ENCODE measurements around the gene CCDC178.

CCDC178 gene, protein sequence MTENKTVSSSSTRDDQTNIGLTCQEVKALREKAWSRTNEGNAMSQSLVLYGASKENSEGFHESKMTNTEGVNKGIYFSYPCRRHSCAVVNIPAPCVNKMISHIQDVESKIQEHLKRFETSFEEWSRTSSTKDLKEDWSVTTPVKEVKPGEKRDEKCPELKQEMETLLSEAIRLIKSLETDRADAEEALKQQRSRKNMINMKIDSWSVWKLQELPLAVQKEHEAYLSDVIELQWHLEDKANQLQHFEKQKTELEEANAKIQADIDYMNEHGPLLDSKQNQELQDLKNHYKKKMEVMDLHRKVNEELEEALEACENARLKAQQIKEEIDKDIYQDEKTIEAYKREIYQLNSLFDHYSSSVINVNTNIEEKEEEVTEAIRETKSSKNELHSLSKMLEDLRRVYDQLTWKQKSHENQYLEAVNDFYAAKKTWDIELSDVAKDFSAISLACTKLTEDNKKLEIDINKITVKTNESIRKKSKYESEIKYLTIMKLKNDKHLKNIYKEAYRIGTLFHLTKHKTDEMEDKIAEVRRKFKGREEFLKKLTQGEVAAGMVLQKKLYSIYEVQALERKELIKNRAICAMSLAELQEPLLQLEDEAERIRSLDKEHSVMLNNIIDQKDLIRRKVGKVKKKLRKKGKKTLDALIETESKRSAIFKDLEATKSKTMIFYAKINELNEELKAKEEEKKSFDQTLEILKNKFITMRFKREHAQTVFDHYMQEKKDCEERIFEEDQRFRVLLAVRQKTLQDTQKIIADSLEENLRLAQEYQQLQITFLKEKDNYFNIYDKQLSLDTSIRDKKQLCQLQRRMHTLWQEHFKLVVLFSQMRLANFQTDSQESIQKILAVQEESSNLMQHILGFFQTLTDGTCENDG

GRCh38 chr18:33440060-33441043 is at the start of gene CCDC178:
CCDC178 (minus strand) TSS chr18:33440721; CDS start chr18:33412088, 28,633 bp downstream.
- H3K4me3 ChIP-seq (ENCODE audit: low read length), result no peak within 1 kb of the TSS
- H3K36me3 ChIP-seq (ENCODE audit: control insufficient read depth, low read length), result no peaks in the 10 kb centered on the region
- H3K9me2 ChIP-seq (replicated peaks; ENCODE audit: control insufficient read depth, low read length), result no peaks in the 10 kb centered on the region
- no peaks in the 10 kb centered on the region for H3F3A ChIP-seq (ENCODE audit: control insufficient read depth, insufficient read depth)
- no peaks in the 10 kb centered on the region for H3K9me3 ChIP-seq (ENCODE audit: control insufficient read depth, insufficient read depth, low read length)
- H3K4me2 ChIP-seq (ENCODE audit: low read length), result no peak within 1 kb of the TSS
- H3K27ac ChIP-seq (ENCODE audit: low read depth, low read length), result no peak within 1 kb of the TSS
- H3K4me1 ChIP-seq (ENCODE audit: control insufficient read depth, low read length), result no peaks in the 10 kb centered on the region
- H3K79me2 ChIP-seq (ENCODE audit: control insufficient read depth, low read length), result no peaks in the 10 kb centered on the region
- TF ChIP-seq CTCF (IDR thresholded peaks at IDR 0.05; ENCODE audit: low read depth, low read length, poor library complexity, severe bottlenecking) (no peak), EZH2phosphoT487 (IDR thresholded peaks at IDR 0.05; ENCODE audit: borderline replicate concordance, low read length) (no peak)
- no peaks in the 10 kb centered on the region for H3K27me3 ChIP-seq (ENCODE audit: control insufficient read depth, low read length)
- H4K20me1 ChIP-seq (ENCODE audit: control insufficient read depth, insufficient read depth, low read depth, low read length), result no peaks in the 10 kb centered on the region

- TF ChIP-seq EZH2phosphoT487 (IDR thresholded peaks at IDR 0.05; ENCODE audit: borderline replicate concordance, low read length) (no peak), CTCF (IDR thresholded peaks at IDR 0.05; ENCODE audit: low read depth, low read length, poor library complexity, severe bottlenecking) (no peak)
- Histone ChIP-seq H3K79me2 (ENCODE audit: control insufficient read depth, low read length) (no peaks in the 10 kb centered on the region), H3K27ac (ENCODE audit: low read depth, low read length) (no peak overlapping the region), H3K4me1 (ENCODE audit: control insufficient read depth, low read length) (no peaks in the 10 kb centered on the region), H4K20me1 (ENCODE audit: control insufficient read depth, insufficient read depth, low read depth, low read length) (no peaks in the 10 kb centered on the region), H3K27me3 (ENCODE audit: control insufficient read depth, low read length) (no peaks in the 10 kb centered on the region), H3K4me2 (ENCODE audit: low read length) (no peak overlapping the region), H3K4me3 (ENCODE audit: low read length) (no peak overlapping the region), H3F3A (ENCODE audit: control insufficient read depth, insufficient read depth) (no peaks in the 10 kb centered on the region), H3K9me3 (ENCODE audit: control insufficient read depth, insufficient read depth, low read length) (no peaks in the 10 kb centered on the region), H3K36me3 (ENCODE audit: control insufficient read depth, low read length) (no peaks in the 10 kb centered on the region), H3K9me2 (replicated peaks; ENCODE audit: control insufficient read depth, low read length) (no peaks in the 10 kb centered on the region)
These were observed 43.4 kb upstream of the CCDC178 start for GRCh38 chr18:33483908-33484307.

DNA sequence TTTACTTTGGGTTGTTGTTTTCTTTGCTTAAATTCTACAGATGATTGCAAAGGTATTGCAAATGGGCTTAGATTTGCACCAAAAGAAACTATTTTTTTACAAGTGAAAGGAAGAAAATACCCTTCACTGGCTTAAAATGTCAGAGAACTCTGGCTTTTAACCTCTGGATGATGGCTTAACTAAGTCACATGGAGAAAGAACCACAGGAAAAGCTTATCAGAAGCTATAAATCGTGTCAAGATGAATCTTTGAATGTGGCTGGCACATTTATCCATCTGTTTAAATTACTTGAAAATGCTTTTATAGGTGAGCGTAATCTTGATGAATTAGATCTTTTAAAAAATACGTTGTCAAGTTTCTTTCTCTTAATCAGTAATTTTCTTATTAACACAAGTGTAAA is 32.0 kb upstream of the CCDC178 start:
- Histone ChIP-seq H3K4me1 (ENCODE audit: control insufficient read depth, low read length) (no peaks in the 10 kb centered on the region), H3K4me2 (ENCODE audit: low read length) (no peak overlapping the region), H3K4me3 (ENCODE audit: low read length) (no peak overlapping the region), H3K9me2 (replicated peaks; ENCODE audit: control insufficient read depth, low read length) (no peaks in the 10 kb centered on the region), H3K9me3 (ENCODE audit: control insufficient read depth, insufficient read depth, low read length) (no peaks in the 10 kb centered on the region), H4K20me1 (ENCODE audit: control insufficient read depth, insufficient read depth, low read depth, low read length) (no peaks in the 10 kb centered on the region), H3K27ac (ENCODE audit: low read depth, low read length) (no peak overlapping the region), H3K27me3 (ENCODE audit: control insufficient read depth, low read length) (no peaks in the 10 kb centered on the region), H3K79me2 (ENCODE audit: control insufficient read depth, low read length) (no peaks in the 10 kb centered on the region), H3F3A (ENCODE audit: control insufficient read depth, insufficient read depth) (no peaks in the 10 kb centered on the region), H3K36me3 (ENCODE audit: control insufficient read depth, low read length) (no peaks in the 10 kb centered on the region)
- TF ChIP-seq CTCF (IDR thresholded peaks at IDR 0.05; ENCODE audit: low read depth, low read length, poor library complexity, severe bottlenecking) (no peak), EZH2phosphoT487 (IDR thresholded peaks at IDR 0.05; ENCODE audit: borderline replicate concordance, low read length) (no peak)
